Epidermal melanocyte (primary cell): ENCODE data around the gene RBMS1.

Experiments used
- DNase-seq: peaks from one replicate; pipeline ENCODE4 v3.0.0; 2011; ENCODE audit warnings: low spot score; ENCODE audit not compliant: insufficient read length

RBMS1 gene

GRCh38 chr2:160226367-160226766, 267.2 kb downstream of the RBMS1 start:
- DNase-seq: no peak

- DNase-seq: peak; percentile 70
These were observed 267.9 kb downstream of the RBMS1 start for GRCh38 chr2:160225722-160226121.

- no peak for DNase-seq
These were observed 269.1 kb downstream of the RBMS1 start for GRCh38 chr2:160224507-160224906.

- DNase-seq: no peak
These were observed 269.5 kb downstream of the RBMS1 start for GRCh38 chr2:160224060-160224459.

- no peak for DNase-seq
These were observed 270.0 kb downstream of the RBMS1 start for GRCh38 chr2:160223560-160223959.

- DNase-seq: no peak
These were observed 270.9 kb downstream of the RBMS1 start for GRCh38 chr2:160222546-160223283.
